SK-N-SH (cell line): ENCODE results near the gene AARS2. TPM values are rescaled to one million over a fixed set of nuclear protein-coding genes. Genes with fewer than 3 reads are reported as not detected.

Experiments
- CTCF ChIA-PET: fragments of 300-600, 350-600 bp; formaldehyde crosslinking; extraction: SDS; loops from one replicate; lab custom pipeline; 2021; lab: Yijun Ruan, JAX
- POLR2A ChIA-PET: fragments of 350-600 bp; sonication (Branson Sonifier 250); formaldehyde crosslinking; extraction: SDS; loops from one replicate; lab custom pipeline; 2020; ENCODE audit warnings: antibody characterized with exemption, inconsistent platforms; lab: Yijun Ruan, JAX
- DNase-seq: peaks from one replicate; pipeline ENCODE4 v3.0.0; 2012
- H2AFZ ChIP-seq: fragments of 200-600 bp; sonication (generic); 2 replicates; pipeline ENCODE4 v1.8.1; 2016; ENCODE audit warnings: antibody characterized with exemption, mild to moderate bottlenecking, low read depth
- H3F3A ChIP-seq: fragments of 200-600 bp; sonication (generic); replicated peaks from 2 replicates; pipeline ENCODE3; 2016; ENCODE audit warnings: antibody characterized with exemption, mild to moderate bottlenecking; ENCODE audit not compliant: insufficient read depth
- H3K27ac ChIP-seq, 2 experiments: fragments of 200-500 bp in 1 of 2; fragments of 200-600 bp in 1 of 2; sonication (Bioruptor generic) in 1 of 2; sonication (generic), shearing (Covaris generic) in 1 of 2; 2 replicates each; pipeline versions ENCODE4 v1.5.1 to v1.6.1; 2014 to 2016; ENCODE audit warnings: low read depth in 2 of 2, inconsistent platforms in 1 of 2, low read length in 1 of 2, mild to moderate bottlenecking in 1 of 2, mixed read lengths in 1 of 2
- H3K27me3 ChIP-seq: fragments of 200-600 bp; sonication (generic), shearing (Covaris generic); 2 replicates; pipeline ENCODE4 v1.6.1; 2016; ENCODE audit warnings: mixed run types; ENCODE audit not compliant: insufficient read depth
- H3K36me3 ChIP-seq, 2 experiments: fragments of 200-500 bp in 1 of 2; fragments of 200-600 bp in 1 of 2; sonication (Bioruptor generic) in 1 of 2; sonication (generic) in 1 of 2; replicated peaks in 1 of 2; 2 replicates each; pipeline versions ENCODE3 to v1.5.1; 2014 to 2016; ENCODE audit warnings: low read length in 1 of 2, mild to moderate bottlenecking in 1 of 2; ENCODE audit not compliant: insufficient read depth in 2 of 2, control insufficient read depth in 1 of 2
- H3K4me1 ChIP-seq, 2 experiments: fragments of 200-500 bp in 1 of 2; fragments of 200-600 bp in 1 of 2; sonication (Bioruptor generic) in 1 of 2; sonication (generic), shearing (Covaris generic) in 1 of 2; 2 replicates each; pipeline versions ENCODE4 v1.5.1 to v1.6.1; 2014 to 2016; ENCODE audit warnings: low read depth in 1 of 2, low read length in 1 of 2, mixed run types in 1 of 2; ENCODE audit not compliant: insufficient read depth in 2 of 2, control insufficient read depth in 1 of 2
- H3K4me2 ChIP-seq: fragments of 200-600 bp; sonication (generic), shearing (Covaris generic); 2 replicates; pipeline ENCODE4 v1.6.1; 2017; ENCODE audit warnings: mixed run types
- H3K4me3 ChIP-seq, 2 experiments: fragments of 200-500 bp in 1 of 2; fragments of 200-600 bp in 1 of 2; sonication (Bioruptor generic) in 1 of 2; sonication (generic), shearing (Covaris generic) in 1 of 2; 2 replicates each; pipeline versions ENCODE4 v1.5.1 to v1.8.1; 2014 to 2016; ENCODE audit warnings: low read depth in 2 of 2, inconsistent platforms in 1 of 2, low read length in 1 of 2, mild to moderate bottlenecking in 1 of 2, mixed read lengths in 1 of 2, moderate library complexity in 1 of 2
- H3K79me2 ChIP-seq: fragments of 200-600 bp; sonication (generic); 2 replicates; pipeline ENCODE4 v1.8.1; 2017; ENCODE audit warnings: mild to moderate bottlenecking; ENCODE audit not compliant: insufficient read depth
- H3K9ac ChIP-seq: fragments of 200-600 bp; sonication (generic); 2 replicates; pipeline ENCODE4 v1.6.1; 2017; ENCODE audit warnings: mixed run types
- H3K9me2 ChIP-seq: fragments of 200-600 bp; sonication (generic); 2 replicates; pipeline ENCODE4 v1.6.1; 2017; ENCODE audit warnings: mixed run types
- H3K9me3 ChIP-seq: fragments of 200-600 bp; sonication (generic); 2 replicates; pipeline ENCODE4 v1.6.1; 2017; ENCODE audit warnings: mixed run types, mild to moderate bottlenecking, moderate library complexity
- H4K20me1 ChIP-seq: fragments of 200-600 bp; sonication (generic); 2 replicates; pipeline ENCODE4 v1.6.1; 2017; ENCODE audit warnings: mild to moderate bottlenecking, mixed run types; ENCODE audit not compliant: insufficient read depth
- ELF1 ChIP-seq: IDR thresholded peaks from 2 replicates; pipeline ENCODE4 v1.4.0; 2012
- EZH2phosphoT487 ChIP-seq: fragments of 200-600 bp; sonication (generic); IDR thresholded peaks from 2 replicates; pipeline ENCODE4 v1.6.1; 2017; ENCODE audit warnings: low read depth, mixed run types, mild to moderate bottlenecking, antibody characterized with exemption, moderate library complexity, borderline replicate concordance
- FOSL2 ChIP-seq: IDR thresholded peaks from 2 replicates; pipeline ENCODE4 v1.4.0; 2012; ENCODE audit warnings: low read depth, mild to moderate bottlenecking, moderate library complexity, borderline replicate concordance
- MAX ChIP-seq: IDR thresholded peaks from 2 replicates; pipeline ENCODE4 v1.4.0; 2012; ENCODE audit warnings: low read depth
- MEF2A ChIP-seq: IDR thresholded peaks from 2 replicates; pipeline ENCODE4 v1.4.0; 2012; ENCODE audit warnings: low read depth, borderline replicate concordance
- MXI1 ChIP-seq: IDR thresholded peaks from 2 replicates; pipeline ENCODE4 v1.6.1; 2012; ENCODE audit warnings: mild to moderate bottlenecking, low read depth, low read length, improper control_type of control experiment
- RFX5 ChIP-seq: IDR thresholded peaks from 2 replicates; pipeline ENCODE4 v1.6.1; 2012; ENCODE audit warnings: mild to moderate bottlenecking, improper control_type of control experiment, low read length
- TCF12 ChIP-seq: IDR thresholded peaks from 2 replicates; pipeline ENCODE4 v1.4.0; 2012
- TEAD4 ChIP-seq: IDR thresholded peaks from 2 replicates; pipeline ENCODE4 v1.4.0; 2012; ENCODE audit warnings: mild to moderate bottlenecking, borderline replicate concordance; ENCODE audit not compliant: insufficient read depth
- USF1 ChIP-seq: IDR thresholded peaks from 2 replicates; pipeline ENCODE4 v1.4.0; 2012; ENCODE audit warnings: low read depth, borderline replicate concordance
- USF2 ChIP-seq: fragments of 150-350 bp; IDR thresholded peaks from 2 replicates; pipeline ENCODE4 v1.6.1; 2017; ENCODE audit warnings: antibody characterized with exemption, low read length, low read depth, borderline replicate concordance
- YY1 ChIP-seq: IDR thresholded peaks from 2 replicates; pipeline ENCODE4 v1.4.0; 2012; ENCODE audit warnings: low read depth, mild to moderate bottlenecking
- WGBS: methylation state at CpG from one replicate; pipeline ENCODE4 v1.1.6; 2017; ENCODE audit warnings: low lambda C conversion rate; 5-methylcytosine and 5-hydroxymethylcytosine counted together
- polyA plus RNA-seq, 3 experiments: library from polyadenylated mRNA; depleted of rRNA; stranded (reverse); fragments of >200 nt; gene quantifications; 2 replicates each; pipeline ENCODE4 v1.2.3, GENCODE V29; 2012
- TF ChIP-seq, protein P1 (sequence below): fragments of 200-600 bp; sonication (generic); IDR thresholded peaks from 2 replicates; pipeline ENCODE4 v1.6.1; 2017; ENCODE audit warnings: antibody characterized with exemption, mild to moderate bottlenecking, moderate library complexity
- TF ChIP-seq, protein P2 (sequence below): IDR thresholded peaks from 2 replicates; pipeline ENCODE4 v1.4.0; 2012; ENCODE audit warnings: low read depth, borderline replicate concordance
- TF ChIP-seq, protein P3 (sequence below): fragments of 150-350 bp; IDR thresholded peaks from 2 replicates; pipeline ENCODE4 v1.6.1; 2016; ENCODE audit warnings: mild to moderate bottlenecking, low read depth, low read length

Gene AARS2
- polyA plus RNA-seq, 1 of the 3 experiments (the other 2 are of a cell fraction): 9.5 TPM

GRCh38 chr6:44356487-44356886 is 43.3 kb upstream of the AARS2 start (continued):
- TF ChIP-seq, protein P1, sequence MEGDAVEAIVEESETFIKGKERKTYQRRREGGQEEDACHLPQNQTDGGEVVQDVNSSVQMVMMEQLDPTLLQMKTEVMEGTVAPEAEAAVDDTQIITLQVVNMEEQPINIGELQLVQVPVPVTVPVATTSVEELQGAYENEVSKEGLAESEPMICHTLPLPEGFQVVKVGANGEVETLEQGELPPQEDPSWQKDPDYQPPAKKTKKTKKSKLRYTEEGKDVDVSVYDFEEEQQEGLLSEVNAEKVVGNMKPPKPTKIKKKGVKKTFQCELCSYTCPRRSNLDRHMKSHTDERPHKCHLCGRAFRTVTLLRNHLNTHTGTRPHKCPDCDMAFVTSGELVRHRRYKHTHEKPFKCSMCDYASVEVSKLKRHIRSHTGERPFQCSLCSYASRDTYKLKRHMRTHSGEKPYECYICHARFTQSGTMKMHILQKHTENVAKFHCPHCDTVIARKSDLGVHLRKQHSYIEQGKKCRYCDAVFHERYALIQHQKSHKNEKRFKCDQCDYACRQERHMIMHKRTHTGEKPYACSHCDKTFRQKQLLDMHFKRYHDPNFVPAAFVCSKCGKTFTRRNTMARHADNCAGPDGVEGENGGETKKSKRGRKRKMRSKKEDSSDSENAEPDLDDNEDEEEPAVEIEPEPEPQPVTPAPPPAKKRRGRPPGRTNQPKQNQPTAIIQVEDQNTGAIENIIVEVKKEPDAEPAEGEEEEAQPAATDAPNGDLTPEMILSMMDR: no peak
- no peak for TF ChIP-seq USF1
- TF ChIP-seq MAX: no peak

DNA sequence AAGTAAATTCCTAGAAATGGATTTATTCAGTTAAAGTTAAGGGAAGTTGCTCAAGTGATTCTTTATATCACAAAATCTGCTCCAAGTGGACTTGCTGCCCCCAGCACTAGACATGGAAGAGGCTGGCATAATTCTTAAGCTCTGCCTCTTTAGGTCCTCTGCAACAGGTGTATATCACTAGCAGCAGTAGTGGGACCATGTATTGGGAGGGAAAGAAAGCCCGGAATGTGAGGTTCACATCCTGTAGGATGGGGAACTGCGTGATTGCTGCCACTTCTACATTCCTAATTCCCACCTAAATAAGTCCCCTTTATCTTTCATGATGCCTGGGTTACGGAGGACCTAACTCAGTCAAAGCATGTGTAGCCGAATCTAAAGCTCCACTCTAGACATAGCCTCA is 42.5 kb upstream of the AARS2 start:
- Histone ChIP-seq H3K9ac (no peak overlapping the region), H3K9me3 (no peaks in the 10 kb centered on the region), H3K27ac (no peak overlapping the region), H3K4me2 (no peak overlapping the region), H3K4me3 (no peak overlapping the region), H3K4me1 (no peaks in the 10 kb centered on the region), H3K9me2 (no peaks in the 10 kb centered on the region), H3K27me3 (peaks cover 7% of the 10 kb centered on the region; the same call in 1 of the 2 replicates), H3K36me3 (no peaks in the 10 kb centered on the region), H3F3A (peaks cover 3% of the 10 kb centered on the region), H3K79me2 (no peaks in the 10 kb centered on the region), H4K20me1 (no peaks in the 10 kb centered on the region), H2AFZ (no peak overlapping the region)
- DNase-seq: no peak
- ChIA-PET POLR2A (no interaction called here), CTCF (interaction anchor here (1.1 kb wide), 1 partner anchor 99 kb away, joined by 3 read pairs; the partner anchor contains the start of gene SLC35B2)
- no peak for TF ChIP-seq EZH2phosphoT487
- TF ChIP-seq, protein P2, sequence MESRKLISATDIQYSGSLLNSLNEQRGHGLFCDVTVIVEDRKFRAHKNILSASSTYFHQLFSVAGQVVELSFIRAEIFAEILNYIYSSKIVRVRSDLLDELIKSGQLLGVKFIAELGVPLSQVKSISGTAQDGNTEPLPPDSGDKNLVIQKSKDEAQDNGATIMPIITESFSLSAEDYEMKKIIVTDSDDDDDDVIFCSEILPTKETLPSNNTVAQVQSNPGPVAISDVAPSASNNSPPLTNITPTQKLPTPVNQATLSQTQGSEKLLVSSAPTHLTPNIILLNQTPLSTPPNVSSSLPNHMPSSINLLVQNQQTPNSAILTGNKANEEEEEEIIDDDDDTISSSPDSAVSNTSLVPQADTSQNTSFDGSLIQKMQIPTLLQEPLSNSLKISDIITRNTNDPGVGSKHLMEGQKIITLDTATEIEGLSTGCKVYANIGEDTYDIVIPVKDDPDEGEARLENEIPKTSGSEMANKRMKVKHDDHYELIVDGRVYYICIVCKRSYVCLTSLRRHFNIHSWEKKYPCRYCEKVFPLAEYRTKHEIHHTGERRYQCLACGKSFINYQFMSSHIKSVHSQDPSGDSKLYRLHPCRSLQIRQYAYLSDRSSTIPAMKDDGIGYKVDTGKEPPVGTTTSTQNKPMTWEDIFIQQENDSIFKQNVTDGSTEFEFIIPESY: no peak
- TF ChIP-seq ELF1: no peak
- no peak for TF ChIP-seq YY1
- TF ChIP-seq USF2: no peak
- no peak for TF ChIP-seq TCF12
- TF ChIP-seq MEF2A: no peak
- TF ChIP-seq TEAD4: no peak
- TF ChIP-seq, protein P3, sequence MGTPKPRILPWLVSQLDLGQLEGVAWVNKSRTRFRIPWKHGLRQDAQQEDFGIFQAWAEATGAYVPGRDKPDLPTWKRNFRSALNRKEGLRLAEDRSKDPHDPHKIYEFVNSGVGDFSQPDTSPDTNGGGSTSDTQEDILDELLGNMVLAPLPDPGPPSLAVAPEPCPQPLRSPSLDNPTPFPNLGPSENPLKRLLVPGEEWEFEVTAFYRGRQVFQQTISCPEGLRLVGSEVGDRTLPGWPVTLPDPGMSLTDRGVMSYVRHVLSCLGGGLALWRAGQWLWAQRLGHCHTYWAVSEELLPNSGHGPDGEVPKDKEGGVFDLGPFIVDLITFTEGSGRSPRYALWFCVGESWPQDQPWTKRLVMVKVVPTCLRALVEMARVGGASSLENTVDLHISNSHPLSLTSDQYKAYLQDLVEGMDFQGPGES: no peak
- TF ChIP-seq FOSL2: no peak
- no peak for TF ChIP-seq RFX5
- TF ChIP-seq MXI1: no peak
- WGBS: 35% methylated on average over 4 of the region's 4 CpGs
